Stimulated activated memory B cell treated with anti-CD40 and anti-IgM and Interleukin-4, amounts not matched to agents 10 μg/mL and 1 μg/mL and 100 μg/mL, for 72 hours (primary cell): ENCODE measurements around the gene FOXRED1.

Experiments
- ATAC-seq: fragments of 150-1000 bp; cut with Tn5 transposase; 2 replicates; pipeline ENCODE4 v1.10.0; 2021
- H3K27ac Mint-ChIP-seq: one replicate; pipeline ENCODE4 v1.8.0; 2022; ENCODE audit warnings: mild to moderate bottlenecking, mixed read lengths
- H3K27me3 Mint-ChIP-seq: one replicate; pipeline ENCODE4 v1.8.0; 2022; ENCODE audit warnings: mixed read lengths
- H3K36me3 Mint-ChIP-seq: one replicate; pipeline ENCODE4 v1.8.0; 2022; ENCODE audit warnings: mixed read lengths
- H3K4me1 Mint-ChIP-seq: one replicate; pipeline ENCODE4 v1.8.0; 2022; ENCODE audit warnings: mixed read lengths
- H3K4me3 Mint-ChIP-seq: one replicate; pipeline ENCODE4 v1.8.0; 2022; ENCODE audit warnings: mild to moderate bottlenecking, moderate library complexity, mixed read lengths
- H3K9me3 Mint-ChIP-seq: one replicate; pipeline ENCODE4 v1.8.0; 2022; ENCODE audit warnings: mixed read lengths

The FOXRED1 gene

GRCh38 chr11:126313826-126314225 is 44.9 kb downstream of the FOXRED1 start:
- H3K4me1 Mint-ChIP-seq: peaks cover 66% of the 10 kb centered on the region
- no peak overlapping the region for H3K27ac Mint-ChIP-seq
- ATAC-seq: peak; percentile 25

GRCh38 chr11:126317432-126317755 is 48.4 kb downstream of the FOXRED1 start:
- no peak overlapping the region for H3K27ac Mint-ChIP-seq
- no peaks in the 10 kb centered on the region for H3K27me3 Mint-ChIP-seq
- no peak for ATAC-seq
- H3K9me3 Mint-ChIP-seq: no peaks in the 10 kb centered on the region
- H3K4me3 Mint-ChIP-seq: no peak overlapping the region
- H3K36me3 Mint-ChIP-seq: peaks cover 79% of the 10 kb centered on the region
- H3K4me1 Mint-ChIP-seq: peaks cover 49% of the 10 kb centered on the region

More at GRCh38 chr11:126313826-126314225, 44.9 kb downstream of the FOXRED1 start:
- Mint-ChIP-seq H3K4me3 (no peak overlapping the region), H3K27me3 (no peaks in the 10 kb centered on the region), H3K36me3 (peaks cover 71% of the 10 kb centered on the region), H3K9me3 (no peaks in the 10 kb centered on the region)

GRCh38 chr11:126317756-126318573 is 49.0 kb downstream of the FOXRED1 start:
- Mint-ChIP-seq H3K36me3 (peaks cover 75% of the 10 kb centered on the region), H3K27me3 (no peaks in the 10 kb centered on the region), H3K4me3 (no peak overlapping the region), H3K27ac (peak overlapping the region; percentile 68), H3K4me1 (peaks cover 45% of the 10 kb centered on the region), H3K9me3 (no peaks in the 10 kb centered on the region)
- no peak for ATAC-seq

- Mint-ChIP-seq H3K27ac (peak overlapping the region; percentile 68), H3K27me3 (no peaks in the 10 kb centered on the region), H3K4me3 (no peak overlapping the region), H3K9me3 (no peaks in the 10 kb centered on the region), H3K4me1 (peaks cover 37% of the 10 kb centered on the region), H3K36me3 (peaks cover 67% of the 10 kb centered on the region)
- ATAC-seq: peak; percentile 74
Measured at GRCh38 chr11:126318574-126319373, 49.8 kb downstream of the FOXRED1 start.

- Mint-ChIP-seq H3K9me3 (no peaks in the 10 kb centered on the region), H3K4me3 (no peak overlapping the region), H3K27ac (no peak overlapping the region), H3K4me1 (peaks cover 31% of the 10 kb centered on the region), H3K27me3 (no peaks in the 10 kb centered on the region), H3K36me3 (peaks cover 61% of the 10 kb centered on the region)
- ATAC-seq: no peak
Measured at GRCh38 chr11:126319374-126319740, 50.4 kb downstream of the FOXRED1 start.

GRCh38 chr11:126322996-126323395 is 54.0 kb downstream of the FOXRED1 start:
- no peak overlapping the region for H3K27ac Mint-ChIP-seq
- ATAC-seq: no peak
- H3K4me1 Mint-ChIP-seq: peaks cover 16% of the 10 kb centered on the region
- H3K36me3 Mint-ChIP-seq: peaks cover 54% of the 10 kb centered on the region
- no peaks in the 10 kb centered on the region for H3K9me3 Mint-ChIP-seq
- H3K27me3 Mint-ChIP-seq: no peaks in the 10 kb centered on the region
- no peak overlapping the region for H3K4me3 Mint-ChIP-seq

- Mint-ChIP-seq H3K27ac (no peak overlapping the region), H3K36me3 (peaks cover 40% of the 10 kb centered on the region), H3K9me3 (no peaks in the 10 kb centered on the region), H3K4me3 (no peak overlapping the region), H3K4me1 (no peaks in the 10 kb centered on the region), H3K27me3 (no peaks in the 10 kb centered on the region)
- no peak for ATAC-seq
Measured at GRCh38 chr11:126327281-126328000, 58.5 kb downstream of the FOXRED1 start.
